ENCODE results near the gene ARHGEF33.
A peak's percentile ranks its signal among the peaks of the same experiment; 100 is the strongest.

Gene ARHGEF33

DNA sequence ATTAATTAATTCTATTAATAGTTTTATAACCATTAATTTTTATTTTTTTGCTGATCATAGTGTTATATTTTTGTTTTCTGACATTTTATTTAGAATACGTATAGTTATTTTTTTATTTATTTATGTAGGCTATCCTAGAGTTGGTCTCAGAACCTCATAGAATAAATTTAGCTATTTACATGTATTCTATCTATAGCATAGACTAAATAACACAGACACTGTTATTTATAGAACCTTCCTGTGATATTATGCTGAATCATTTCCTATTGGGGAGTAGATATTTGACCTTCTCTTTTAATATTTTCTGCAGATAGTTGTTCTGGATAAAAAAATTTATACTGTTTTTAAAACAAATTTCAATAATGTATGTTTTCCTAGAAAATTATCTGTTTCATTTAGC is 20.2 kb downstream of the ARHGEF33 start:
- TF ChIP-seq OVOL3 (tag by site-specific recombination; IDR thresholded peaks at IDR 0.05), result no peak
- ChIA-PET POLR2A (no interaction called here), CTCF (interaction anchor here (1.4 to 1.6 kb wide), 2 partner anchors 11 to 319 kb away, joined by 4 to 6 read pairs; no protein-coding TSS in a partner anchor)
- no peaks in the 10 kb centered on the region for H3K36me3 ChIP-seq (ENCODE audit: control insufficient read depth in 2 of 2, insufficient read depth in 1 of 2, low read length in 2 of 2)
- no peak overlapping the region for H3K4me3 ChIP-seq (ENCODE audit: low read depth, low read length)
- H3K4me1 ChIP-seq (ENCODE audit: control insufficient read depth, insufficient read depth, low read length), result no peaks in the 10 kb centered on the region
- no peaks in the 10 kb centered on the region for H3K9me3 ChIP-seq (ENCODE audit: control insufficient read depth, insufficient read depth, low read depth, low read length)
- H3K27ac ChIP-seq (ENCODE audit: extremely low read depth, low read depth, low read length), result no peak overlapping the region

DNA sequence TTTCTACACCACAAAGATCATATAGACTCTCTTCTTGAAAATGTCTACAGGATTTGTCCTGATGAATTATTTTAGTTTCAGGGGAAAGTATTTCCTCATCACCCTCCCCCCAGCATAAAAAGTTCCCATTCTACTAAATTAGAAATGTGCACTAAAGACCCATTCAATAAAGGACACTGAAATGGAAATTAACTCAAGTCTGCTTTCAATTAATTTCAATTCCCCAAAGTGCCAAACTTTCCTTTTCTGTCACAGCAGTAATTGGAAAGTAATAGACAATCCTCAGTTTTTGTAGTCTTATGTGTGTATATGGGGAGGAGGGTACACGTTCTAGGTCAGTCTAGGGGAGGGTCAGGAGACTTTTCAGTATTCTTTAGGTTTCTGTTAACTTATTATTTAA is 21.5 kb downstream of the ARHGEF33 start:
- no peaks in the 10 kb centered on the region for H3K4me1 ChIP-seq (ENCODE audit: control insufficient read depth, insufficient read depth, low read length)
- no peaks in the 10 kb centered on the region for H3K36me3 ChIP-seq (ENCODE audit: control insufficient read depth in 2 of 2, insufficient read depth in 1 of 2, low read length in 2 of 2)
- H3K9me3 ChIP-seq (ENCODE audit: control insufficient read depth, insufficient read depth, low read depth, low read length), result no peaks in the 10 kb centered on the region
- no peak for TF ChIP-seq ZNF510 (tag by site-specific recombination; IDR thresholded peaks at IDR 0.05; ENCODE audit: insufficient replicate concordance)
- peak; percentile 68 for TF ChIP-seq PRDM1 (tag by site-specific recombination; IDR thresholded peaks at IDR 0.05)
- H3K27ac ChIP-seq (ENCODE audit: extremely low read depth, low read depth, low read length), result no peak overlapping the region
- no peak overlapping the region for H3K4me3 ChIP-seq (ENCODE audit: low read depth, low read length)
- ChIA-PET POLR2A (no interaction called here), CTCF (interaction anchor here (1.4 kb wide), 1 partner anchor 318 kb away, joined by 4 read pairs; no protein-coding TSS in a partner anchor)

DNA sequence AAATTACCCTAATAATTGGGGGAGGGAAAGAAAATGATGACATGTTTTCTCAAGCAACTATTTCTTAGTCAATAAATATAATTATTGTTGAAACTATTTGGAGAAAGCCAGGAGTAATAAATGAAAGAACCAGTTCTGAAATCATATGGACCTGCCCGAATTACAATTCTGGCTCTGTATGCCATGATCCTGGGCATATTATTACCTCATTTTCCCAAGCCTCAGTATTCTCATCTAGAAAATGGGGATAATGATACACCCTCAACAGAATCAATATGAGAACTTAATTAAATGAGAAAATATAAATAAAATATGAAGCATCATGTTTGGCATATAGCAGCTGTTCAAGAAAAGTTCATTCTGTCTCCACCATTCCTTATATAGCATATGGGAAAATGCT is 22.9 kb downstream of the ARHGEF33 start:
- Histone ChIP-seq H3K9me3 (ENCODE audit: control insufficient read depth, insufficient read depth, low read depth, low read length) (no peaks in the 10 kb centered on the region), H3K4me3 (ENCODE audit: low read depth, low read length) (no peak overlapping the region), H3K36me3 (ENCODE audit: control insufficient read depth in 2 of 2, insufficient read depth in 1 of 2, low read length in 2 of 2) (no peaks in the 10 kb centered on the region), H3K4me1 (ENCODE audit: control insufficient read depth, insufficient read depth, low read length) (no peaks in the 10 kb centered on the region), H3K27ac (ENCODE audit: extremely low read depth, low read depth, low read length) (no peak overlapping the region)
- ChIA-PET POLR2A (interaction anchor here (0.8 kb wide), 1 partner anchor 20 kb away, joined by 5 read pairs; no protein-coding TSS in a partner anchor), CTCF (no interaction called here)
- TF ChIP-seq ZNF610 (tag by site-specific recombination; IDR thresholded peaks at IDR 0.05; ENCODE audit: borderline replicate concordance), result no peak
- no peak for TF ChIP-seq ZNF596 (tag by site-specific recombination; IDR thresholded peaks at IDR 0.05)
- TF ChIP-seq SP7 (tag by site-specific recombination; IDR thresholded peaks at IDR 0.05), result no peak
- no peak for TF ChIP-seq ZNF274 (IDR thresholded peaks at IDR 0.05; ENCODE audit: low read length)
- TF ChIP-seq ZNF274 (tag by site-specific recombination; IDR thresholded peaks at IDR 0.05; ENCODE audit: borderline replicate concordance), result no peak
- no peak for TF ChIP-seq ZNF292 (tag by site-specific recombination; IDR thresholded peaks at IDR 0.05; ENCODE audit: borderline replicate concordance, low read depth)
- no peak for TF ChIP-seq GFI1B (tag by site-specific recombination; IDR thresholded peaks at IDR 0.05)
- TF ChIP-seq HOXA7 (CRISPR knock-in tag; IDR thresholded peaks at IDR 0.05; ENCODE audit: borderline replicate concordance), result no peak
- TF ChIP-seq, protein P1, sequence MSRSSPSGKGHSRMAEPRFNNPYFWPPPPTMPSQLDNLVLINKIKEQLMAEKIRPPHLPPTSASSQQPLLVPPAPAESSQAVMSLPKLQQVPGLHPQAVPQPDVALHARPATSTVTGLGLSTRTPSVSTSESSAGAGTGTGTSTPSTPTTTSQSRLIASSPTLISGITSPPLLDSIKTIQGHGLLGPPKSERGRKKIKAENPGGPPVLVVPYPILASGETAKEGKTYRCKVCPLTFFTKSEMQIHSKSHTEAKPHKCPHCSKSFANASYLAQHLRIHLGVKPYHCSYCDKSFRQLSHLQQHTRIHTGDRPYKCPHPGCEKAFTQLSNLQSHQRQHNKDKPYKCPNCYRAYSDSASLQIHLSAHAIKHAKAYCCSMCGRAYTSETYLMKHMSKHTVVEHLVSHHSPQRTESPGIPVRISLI (tag by site-specific recombination; IDR thresholded peaks at IDR 0.05), result no peak
- no peak for TF ChIP-seq WT1 (tag by site-specific recombination; IDR thresholded peaks at IDR 0.05)
- TF ChIP-seq, protein P2, sequence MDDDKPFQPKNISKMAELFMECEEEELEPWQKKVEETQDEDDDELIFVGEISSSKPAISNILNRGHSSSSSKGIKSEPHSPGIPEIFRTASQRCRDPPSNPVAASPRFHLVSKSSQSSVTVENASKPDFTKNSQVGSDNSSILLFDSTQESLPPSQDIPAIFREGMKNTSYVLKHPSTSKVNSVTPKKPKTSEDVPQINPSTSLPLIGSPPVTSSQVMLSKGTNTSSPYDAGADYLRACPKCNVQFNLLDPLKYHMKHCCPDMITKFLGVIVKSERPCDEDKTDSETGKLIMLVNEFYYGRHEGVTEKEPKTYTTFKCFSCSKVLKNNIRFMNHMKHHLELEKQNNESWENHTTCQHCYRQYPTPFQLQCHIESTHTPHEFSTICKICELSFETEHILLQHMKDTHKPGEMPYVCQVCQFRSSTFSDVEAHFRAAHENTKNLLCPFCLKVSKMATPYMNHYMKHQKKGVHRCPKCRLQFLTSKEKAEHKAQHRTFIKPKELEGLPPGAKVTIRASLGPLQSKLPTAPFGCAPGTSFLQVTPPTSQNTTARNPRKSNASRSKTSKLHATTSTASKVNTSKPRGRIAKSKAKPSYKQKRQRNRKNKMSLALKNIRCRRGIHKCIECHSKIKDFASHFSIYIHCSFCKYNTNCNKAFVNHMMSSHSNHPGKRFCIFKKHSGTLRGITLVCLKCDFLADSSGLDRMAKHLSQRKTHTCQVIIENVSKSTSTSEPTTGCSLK (tag by site-specific recombination; IDR thresholded peaks at IDR 0.05), result no peak
- TF ChIP-seq ZNF214 (tag by site-specific recombination; IDR thresholded peaks at IDR 0.05; ENCODE audit: borderline replicate concordance), result no peak
- TF ChIP-seq, protein P3, sequence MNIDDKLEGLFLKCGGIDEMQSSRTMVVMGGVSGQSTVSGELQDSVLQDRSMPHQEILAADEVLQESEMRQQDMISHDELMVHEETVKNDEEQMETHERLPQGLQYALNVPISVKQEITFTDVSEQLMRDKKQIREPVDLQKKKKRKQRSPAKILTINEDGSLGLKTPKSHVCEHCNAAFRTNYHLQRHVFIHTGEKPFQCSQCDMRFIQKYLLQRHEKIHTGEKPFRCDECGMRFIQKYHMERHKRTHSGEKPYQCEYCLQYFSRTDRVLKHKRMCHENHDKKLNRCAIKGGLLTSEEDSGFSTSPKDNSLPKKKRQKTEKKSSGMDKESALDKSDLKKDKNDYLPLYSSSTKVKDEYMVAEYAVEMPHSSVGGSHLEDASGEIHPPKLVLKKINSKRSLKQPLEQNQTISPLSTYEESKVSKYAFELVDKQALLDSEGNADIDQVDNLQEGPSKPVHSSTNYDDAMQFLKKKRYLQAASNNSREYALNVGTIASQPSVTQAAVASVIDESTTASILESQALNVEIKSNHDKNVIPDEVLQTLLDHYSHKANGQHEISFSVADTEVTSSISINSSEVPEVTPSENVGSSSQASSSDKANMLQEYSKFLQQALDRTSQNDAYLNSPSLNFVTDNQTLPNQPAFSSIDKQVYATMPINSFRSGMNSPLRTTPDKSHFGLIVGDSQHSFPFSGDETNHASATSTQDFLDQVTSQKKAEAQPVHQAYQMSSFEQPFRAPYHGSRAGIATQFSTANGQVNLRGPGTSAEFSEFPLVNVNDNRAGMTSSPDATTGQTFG (tag by site-specific recombination; IDR thresholded peaks at IDR 0.05; ENCODE audit: borderline replicate concordance), result no peak
- no peak for TF ChIP-seq ZNF37A (tag by site-specific recombination; IDR thresholded peaks at IDR 0.05)
- TF ChIP-seq ZBTB48 (tag by site-specific recombination; IDR thresholded peaks at IDR 0.05), result no peak
- TF ChIP-seq, protein P4, sequence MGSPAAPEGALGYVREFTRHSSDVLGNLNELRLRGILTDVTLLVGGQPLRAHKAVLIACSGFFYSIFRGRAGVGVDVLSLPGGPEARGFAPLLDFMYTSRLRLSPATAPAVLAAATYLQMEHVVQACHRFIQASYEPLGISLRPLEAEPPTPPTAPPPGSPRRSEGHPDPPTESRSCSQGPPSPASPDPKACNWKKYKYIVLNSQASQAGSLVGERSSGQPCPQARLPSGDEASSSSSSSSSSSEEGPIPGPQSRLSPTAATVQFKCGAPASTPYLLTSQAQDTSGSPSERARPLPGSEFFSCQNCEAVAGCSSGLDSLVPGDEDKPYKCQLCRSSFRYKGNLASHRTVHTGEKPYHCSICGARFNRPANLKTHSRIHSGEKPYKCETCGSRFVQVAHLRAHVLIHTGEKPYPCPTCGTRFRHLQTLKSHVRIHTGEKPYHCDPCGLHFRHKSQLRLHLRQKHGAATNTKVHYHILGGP (tag by site-specific recombination; IDR thresholded peaks at IDR 0.05), result no peak
- TF ChIP-seq ZNF391 (tag by site-specific recombination; IDR thresholded peaks at IDR 0.05; ENCODE audit: borderline replicate concordance, low read depth), result no peak
- no peak for TF ChIP-seq ZNF623 (tag by site-specific recombination; IDR thresholded peaks at IDR 0.05)
- no peak for TF ChIP-seq ZNF341 (tag by site-specific recombination; IDR thresholded peaks at IDR 0.05; ENCODE audit: low read depth)
